Suprapubic skin (tissue), 3 donors: ENCODE measurements around the gene LRRC61.

ENCODE experiments used
- CTCF ChIP-seq, 2 donors: fragments of 200-600 bp in 1 of 2; fragments of 450-650 bp in 1 of 2; sonication (generic) in 1 of 2; IDR thresholded peaks; one replicate each; pipeline ENCODE4 v1.5.1; 2016 to 2019; ENCODE audit warnings: antibody characterized with exemption in 2 of 2, mild to moderate bottlenecking in 1 of 2, moderate library complexity in 1 of 2
- POLR2AphosphoS5 ChIP-seq, 3 donors: sonication (generic); formaldehyde crosslinking; IDR thresholded peaks; one replicate each; pipeline ENCODE4 v1.6.1; 2017; ENCODE audit warnings: antibody characterized with exemption in 3 of 3

- TF ChIP-seq POLR2AphosphoS5 (IDR thresholded peaks at IDR 0.05) (no peak), CTCF (IDR thresholded peaks at IDR 0.05) (no peak)
Measured at GRCh38 chr7:150341263-150342120, 18.3 kb downstream of the LRRC61 start, which contains the start of gene RARRES2.
